ENCODE measurements around the gene CCDC27.

DNA sequence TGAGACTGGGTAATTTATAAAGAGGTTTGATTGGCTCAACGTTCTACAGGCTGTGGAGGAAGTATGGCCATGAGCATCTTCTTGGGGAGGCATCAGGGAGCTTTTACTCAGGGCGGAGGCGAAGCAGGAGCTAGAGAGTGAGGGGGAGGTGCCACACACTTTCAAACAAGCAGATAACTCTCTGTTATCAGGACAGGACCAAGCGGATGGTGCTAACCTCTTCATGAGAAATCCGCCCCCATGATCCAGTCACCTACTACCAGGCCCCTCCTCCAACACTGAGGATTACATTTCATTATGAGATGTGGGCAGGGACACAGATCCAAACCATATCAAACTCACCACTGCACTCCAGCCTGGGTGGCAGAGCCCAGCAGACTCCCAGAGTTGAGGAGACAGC lies 55.5 kb downstream of the CCDC27 start:
- TF ChIP-seq POLR2A (IDR thresholded peaks at IDR 0.05) (no peak), POLR2AphosphoS5 (IDR thresholded peaks at IDR 0.05) (no peak)
